SU-DHL-6 (cell line): ENCODE measurements around the gene ERF.

Source experiments
- EZH2phosphoT487 ChIP-seq: fragments of 200-600 bp; sonication (generic), shearing (Covaris generic); conservative IDR thresholded peaks from 2 replicates; pipeline ENCODE4 v1.6.1; 2018; ENCODE audit warnings: mild to moderate bottlenecking, antibody characterized with exemption, low read length, moderate library complexity, mixed read lengths
- TF ChIP-seq, protein P1 (sequence below): fragments of 200-600 bp; sonication (generic); IDR thresholded peaks from one replicate; pipeline ENCODE4 v1.5.1; 2017; ENCODE audit warnings: antibody characterized with exemption, mild to moderate bottlenecking, low read length, moderate library complexity; ENCODE audit not compliant: insufficient read depth, poor library complexity, severe bottlenecking

DNA sequence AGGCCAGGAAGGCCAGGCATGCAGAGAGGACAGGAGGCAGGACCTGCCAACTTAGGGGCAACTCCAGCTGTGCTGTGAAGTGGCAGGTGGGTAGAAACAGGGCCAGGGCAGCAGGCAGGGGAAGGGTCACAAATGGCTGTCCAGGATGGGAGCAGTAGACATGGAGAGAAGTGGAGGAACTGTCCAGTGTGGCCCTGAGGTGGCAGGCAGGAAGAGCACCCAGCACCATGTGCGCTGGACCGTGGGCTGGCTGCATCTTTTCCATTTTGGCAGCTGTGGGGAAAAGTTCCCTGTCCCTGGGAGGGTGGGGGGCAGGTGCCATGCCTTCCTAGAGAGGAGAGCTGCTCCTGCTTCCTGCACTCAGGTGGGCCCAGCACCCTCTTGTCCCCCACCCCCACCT lies 51.2 kb downstream of the ERF start:
- no peak for TF ChIP-seq EZH2phosphoT487
- TF ChIP-seq, protein P1, sequence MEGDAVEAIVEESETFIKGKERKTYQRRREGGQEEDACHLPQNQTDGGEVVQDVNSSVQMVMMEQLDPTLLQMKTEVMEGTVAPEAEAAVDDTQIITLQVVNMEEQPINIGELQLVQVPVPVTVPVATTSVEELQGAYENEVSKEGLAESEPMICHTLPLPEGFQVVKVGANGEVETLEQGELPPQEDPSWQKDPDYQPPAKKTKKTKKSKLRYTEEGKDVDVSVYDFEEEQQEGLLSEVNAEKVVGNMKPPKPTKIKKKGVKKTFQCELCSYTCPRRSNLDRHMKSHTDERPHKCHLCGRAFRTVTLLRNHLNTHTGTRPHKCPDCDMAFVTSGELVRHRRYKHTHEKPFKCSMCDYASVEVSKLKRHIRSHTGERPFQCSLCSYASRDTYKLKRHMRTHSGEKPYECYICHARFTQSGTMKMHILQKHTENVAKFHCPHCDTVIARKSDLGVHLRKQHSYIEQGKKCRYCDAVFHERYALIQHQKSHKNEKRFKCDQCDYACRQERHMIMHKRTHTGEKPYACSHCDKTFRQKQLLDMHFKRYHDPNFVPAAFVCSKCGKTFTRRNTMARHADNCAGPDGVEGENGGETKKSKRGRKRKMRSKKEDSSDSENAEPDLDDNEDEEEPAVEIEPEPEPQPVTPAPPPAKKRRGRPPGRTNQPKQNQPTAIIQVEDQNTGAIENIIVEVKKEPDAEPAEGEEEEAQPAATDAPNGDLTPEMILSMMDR, result no peak
